Heart right ventricle (tissue), 16 donors: ENCODE measurements around the gene FMN2. TPM values are rescaled to one million over a fixed set of nuclear protein-coding genes. Genes with fewer than 3 reads are reported as not detected.

Source experiments
- ATAC-seq, 8 donors: fragments of 200-7000 bp; cut with Tn5 transposase; one replicate each; pipeline ENCODE4 v1.9.1; 2020; ENCODE audit warnings: mild to moderate bottlenecking in 8 of 8, moderate library complexity in 8 of 8, moderate number of reproducible peaks in 1 of 8
- DNase-seq, 2 donors: peaks; one replicate each; pipeline ENCODE4 v3.0.0-alpha.2; 2020
- H3K27ac ChIP-seq, 10 donors: fragments of 200-600 bp; sonication (generic) in 2 of 10; one replicate each; pipeline versions ENCODE4 v1.5.0 to v1.8.0; 2020 to 2022; ENCODE audit warnings: mild to moderate bottlenecking in 3 of 10
- H3K27me3 ChIP-seq, 7 donors: fragments of 200-600 bp; one replicate each; pipeline ENCODE4 v1.8.0; 2021 to 2022; ENCODE audit warnings: mild to moderate bottlenecking in 2 of 7
- H3K36me3 ChIP-seq, 9 donors: fragments of 200-600 bp; sonication (generic) in 1 of 9; one replicate each; pipeline versions ENCODE4 v1.5.0 to v1.8.0; 2020 to 2022; ENCODE audit warnings: mild to moderate bottlenecking in 2 of 9
- H3K4me1 ChIP-seq, 9 donors: fragments of 200-600 bp; sonication (generic) in 1 of 9; one replicate each; pipeline versions ENCODE4 v1.5.0 to v1.8.0; 2020 to 2022; ENCODE audit warnings: mild to moderate bottlenecking in 4 of 9
- H3K4me3 ChIP-seq, 10 donors: fragments of 200-600 bp; sonication (generic) in 2 of 10; one replicate each; pipeline versions ENCODE4 v1.5.0 to v1.8.0; 2020 to 2022; ENCODE audit warnings: mild to moderate bottlenecking in 7 of 10, moderate library complexity in 2 of 10
- H3K9me3 ChIP-seq, 11 donors: fragments of 200-600 bp in 10 of 11; sonication (generic) in 2 of 11; one replicate each; pipeline versions ENCODE4 v1.5.0 to v1.8.0; 2013 to 2022; ENCODE audit warnings: mild to moderate bottlenecking in 2 of 11, control low read depth in 1 of 11, moderate library complexity in 1 of 11
- CTCF ChIP-seq, 9 donors: fragments of 200-600 bp; sonication (generic) in 2 of 9; IDR thresholded peaks; one replicate each; pipeline versions ENCODE4 v1.5.0 to v1.8.0; 2021 to 2022; ENCODE audit warnings: antibody characterized with exemption in 9 of 9, mild to moderate bottlenecking in 5 of 9, moderate library complexity in 1 of 9
- WGBS, 2 donors: extraction: QIAGEN DNeasy Blood & Tissue Kit; methylation state at CpG; one replicate each; pipeline ENCODE4 v1.1.7; 2013; ENCODE audit warnings: inconsistent platforms in 1 of 2; 5-methylcytosine and 5-hydroxymethylcytosine counted together
- intact Hi-C, 10 donors: fragments of 100-400 bp; cut with DNase I; formaldehyde crosslinking; loops; one replicate each; pipeline versions ENCODE4 v1.11.1 to v1.14.2; 2022
- polyA plus RNA-seq, 2 donors: library from polyadenylated mRNA; stranded (reverse); fragments of 200-250 nt; gene quantifications; one replicate each; pipeline ENCODE4 v1.2.3, GENCODE V29; 2013
- total RNA-seq, 10 donors: library from RNA; stranded (reverse); fragmentation: NEBNext Ultra II Directional in 3 of 10; extraction: Animal tissue kit (Norgen Biotek cat#: 25700) in 3 of 10; gene quantifications; one replicate each; pipeline versions ENCODE4 v1.2.1 to v1.2.4, GENCODE V29; 2021 to 2023
- donor health status: Arrhythmogenic right ventricular cardiomyopathy.
- donor health status: ischemic (EF 13 %, LVEDD 7.1; RV severe dilation, severe dysfunction).
- donor health status: healthy with polysubstance abuse.
- donor health status: DM: no; HTN: yes; CAD: no.
- donor health status: DM: no; HTN: no; CAD: no.
- donor health status: ischemic (EF 25% LVEDD 6.9; RV normal size, moderate dysfunction).
- donor health status: ischemic (EF 25% LVEDD 5.7; RV mildly dilated, moderate dysfunction).
- donor health status: healthy.
- donor health status: DM: yes; HTN: yes; CAD: no.
- donor health status: Ischemic cardiomyopathy.
- donor health status: ischemic (EF 35%, LVEDD 5.7; RV mildly dilated, moderate dysfunction).
- donor health status: nonischemic (EF 11% LVEDD 7.7; RV severe dilation, severe dysfunction).
- donor health status: DM: yes; HTN: yes; CAD: no.
- donor health status: PGD.
- donor health status: ischemic (EF 29% LVEDD 5.4; RV normal size, mild dysfunction).
- donor health status: nonischemic (EF 23%, LVEDD 6.1; RV moderate dilation, normal function).

FMN2 gene
- total and polyA plus RNA-seq, 12 donors = 0.03 to 0.70 (median 0.12) TPM; not detected in 9

GRCh38 chr1:240508201-240508600 lies 416.5 kb downstream of the FMN2 start:
- H3K27ac ChIP-seq = no peak overlapping the region
- H3K27me3 ChIP-seq = no peaks in the 10 kb centered on the region
- intact Hi-C loops = no loop called here
- ATAC-seq (no peak), DNase-seq (no peak)
- no peaks in the 10 kb centered on the region for H3K4me1 ChIP-seq
- H3K36me3 ChIP-seq = no peaks in the 10 kb centered on the region
- WGBS, 2 donors = 66 to 77% methylated on average over 3 of the region's 3 CpGs
- no peak overlapping the region for H3K4me3 ChIP-seq
- H3K9me3 ChIP-seq = peaks cover 0 to 3% (median 0%) of the 10 kb centered on the region in 11 donors
- TF ChIP-seq CTCF (IDR thresholded peaks at IDR 0.05) = no peak

- ATAC-seq = no peak
- Histone ChIP-seq H3K27ac (no peak overlapping the region), H3K4me1 (no peaks in the 10 kb centered on the region), H3K27me3 (no peaks in the 10 kb centered on the region), H3K4me3 (no peak overlapping the region), H3K36me3 (no peaks in the 10 kb centered on the region), H3K9me3 (peaks cover 0 to 3% (median 0%) of the 10 kb centered on the region in 11 donors)
- TF ChIP-seq CTCF (IDR thresholded peaks at IDR 0.05) = no peak
- no peak for DNase-seq
- 68 to 87% methylated on average over 2 of the region's 2 CpGs for WGBS, 2 donors
- intact Hi-C loops = no loop called here
These were observed 417.3 kb downstream of the FMN2 start for GRCh38 chr1:240508950-240509349.

GRCh38 chr1:240511789-240512188 lies 420.1 kb downstream of the FMN2 start:
- intact Hi-C loops = no loop called here
- ATAC-seq (no peak), DNase-seq (no peak)
- Histone ChIP-seq H3K27me3 (no peaks in the 10 kb centered on the region), H3K36me3 (no peaks in the 10 kb centered on the region), H3K4me3 (no peak overlapping the region), H3K27ac (no peak overlapping the region), H3K9me3 (peaks cover 0 to 3% (median 0%) of the 10 kb centered on the region in 11 donors), H3K4me1 (no peaks in the 10 kb centered on the region)
- no peak for TF ChIP-seq CTCF (IDR thresholded peaks at IDR 0.05)

- TF ChIP-seq CTCF (IDR thresholded peaks at IDR 0.05) = no peak
These were observed 423.8 kb downstream of the FMN2 start for GRCh38 chr1:240515505-240515904.

More at GRCh38 chr1:240515505-240515904, 423.8 kb downstream of the FMN2 start:
- H3K36me3 ChIP-seq = no peaks in the 10 kb centered on the region
- no peak for ATAC-seq
- H3K27ac ChIP-seq = no peak overlapping the region
- H3K4me1 ChIP-seq = no peaks in the 10 kb centered on the region
- intact Hi-C loops = no loop called here
- DNase-seq = no peak
- H3K27me3 ChIP-seq = no peaks in the 10 kb centered on the region
- H3K4me3 ChIP-seq = no peak overlapping the region
- H3K9me3 ChIP-seq = no peaks in the 10 kb centered on the region
- 43 to 64% methylated on average over 1 of the region's 1 CpG for WGBS, 2 donors
